Astrocyte (in vitro differentiated cells and primary cell): ENCODE results near the gene TOX3. TPM values are rescaled to one million over a fixed set of nuclear protein-coding genes. Genes with fewer than 3 reads are reported as not detected.

Experiments used
- DNase-seq: peaks from one replicate; pipeline ENCODE4 v3.0.0-alpha.2; 2010; ENCODE audit warnings: low read depth
- FAIRE-seq: peaks from 2 replicates; lab custom pipeline; 2011; peaks lifted over from hg19 to GRCh38; lab: Jason Lieb, UNC
- H2AFZ ChIP-seq: 2 replicates; pipeline ENCODE4 v1.6.0; 2012; ENCODE audit warnings: low read depth, low read length, inconsistent platforms
- H3K27ac ChIP-seq: 2 replicates; pipeline ENCODE4 v1.5.1; 2011; ENCODE audit warnings: low read depth, low read length, inconsistent platforms
- H3K27me3 ChIP-seq: 2 replicates; pipeline ENCODE4 v1.6.0; 2011; ENCODE audit warnings: low read length, inconsistent platforms; ENCODE audit not compliant: insufficient read depth
- H3K36me3 ChIP-seq: 2 replicates; pipeline ENCODE4 v1.5.1; 2011; ENCODE audit warnings: low read length, inconsistent platforms; ENCODE audit not compliant: insufficient read depth
- H3K4me1 ChIP-seq: 2 replicates; pipeline ENCODE4 v1.5.1; 2011; ENCODE audit warnings: low read length, inconsistent platforms; ENCODE audit not compliant: insufficient read depth
- H3K4me2 ChIP-seq: 2 replicates; pipeline ENCODE4 v1.6.0; 2012; ENCODE audit warnings: low read length, inconsistent platforms
- H3K4me3 ChIP-seq: 2 replicates; pipeline ENCODE4 v1.5.1; 2011; ENCODE audit warnings: low read depth, mild to moderate bottlenecking, low read length, inconsistent platforms; ENCODE audit not compliant: insufficient read depth
- H3K79me2 ChIP-seq: 2 replicates; pipeline ENCODE4 v1.6.0; 2012; ENCODE audit warnings: mild to moderate bottlenecking, low read length, inconsistent platforms; ENCODE audit not compliant: insufficient read depth
- H3K9ac ChIP-seq: 2 replicates; pipeline ENCODE4 v1.6.0; 2012; ENCODE audit warnings: mild to moderate bottlenecking, low read length, inconsistent platforms
- H3K9me3 ChIP-seq: 2 replicates; pipeline ENCODE4 v1.5.1; 2012; ENCODE audit warnings: low read depth, mild to moderate bottlenecking, low read length, inconsistent platforms; ENCODE audit not compliant: insufficient read depth
- H4K20me1 ChIP-seq: 2 replicates; pipeline ENCODE4 v1.6.0; 2012; ENCODE audit warnings: low read length, inconsistent platforms; ENCODE audit not compliant: insufficient read depth
- H3K27ac Mint-ChIP-seq: one replicate; pipeline ENCODE4 v1.8.0; 2021; ENCODE audit warnings: mild to moderate bottlenecking, mixed read lengths; ENCODE audit not compliant: unreplicated experiment
- H3K27me3 Mint-ChIP-seq: one replicate; pipeline ENCODE4 v1.8.0; 2021; ENCODE audit warnings: low read depth, mixed read lengths; ENCODE audit not compliant: unreplicated experiment
- H3K36me3 Mint-ChIP-seq: one replicate; pipeline ENCODE4 v1.8.0; 2021; ENCODE audit warnings: low read depth, mixed read lengths; ENCODE audit not compliant: unreplicated experiment
- H3K4me1 Mint-ChIP-seq: one replicate; pipeline ENCODE4 v1.8.0; 2021; ENCODE audit warnings: low read depth, mixed read lengths; ENCODE audit not compliant: unreplicated experiment
- H3K4me3 Mint-ChIP-seq: one replicate; pipeline ENCODE4 v1.8.0; 2021; ENCODE audit warnings: mild to moderate bottlenecking, moderate library complexity, mixed read lengths; ENCODE audit not compliant: unreplicated experiment
- H3K9me3 Mint-ChIP-seq: one replicate; pipeline ENCODE4 v1.8.0; 2021; ENCODE audit warnings: mild to moderate bottlenecking, mixed read lengths; ENCODE audit not compliant: unreplicated experiment
- CTCF ChIP-seq: IDR thresholded peaks from 2 replicates; pipeline ENCODE4 v1.5.1; 2011; ENCODE audit warnings: low read depth, mild to moderate bottlenecking, inconsistent platforms, low read length, moderate library complexity; ENCODE audit not compliant: insufficient read depth
- EZH2 ChIP-seq: IDR thresholded peaks from 2 replicates; pipeline ENCODE4 v1.6.1; 2012; ENCODE audit warnings: mild to moderate bottlenecking, low read length, inconsistent platforms; ENCODE audit not compliant: insufficient read depth
- total RNA-seq: library from RNA; stranded (reverse); gene quantifications from 2 replicates; pipeline ENCODE4 v1.2.1, GENCODE V29; 2021

TOX3 gene
- total RNA-seq, 1 donor from 2014 or later, result 2.3 TPM

GRCh38 chr16:52496051-52496876, 50.7 kb downstream of the TOX3 start:
- peaks cover 5% of the 10 kb centered on the region for H3K4me1 Mint-ChIP-seq
- no peak overlapping the region for H3K4me3 ChIP-seq
- no peaks in the 10 kb centered on the region for H3K9me3 Mint-ChIP-seq
- no peak overlapping the region for H3K4me3 Mint-ChIP-seq
- H3K9ac ChIP-seq, result no peak overlapping the region
- peaks cover 2% of the 10 kb centered on the region for H3K4me1 ChIP-seq
- TF ChIP-seq EZH2, result no peak
- no peak for TF ChIP-seq CTCF
- no peaks in the 10 kb centered on the region for H3K36me3 Mint-ChIP-seq
- H3K27me3 ChIP-seq, result no peaks in the 10 kb centered on the region
- no peaks in the 10 kb centered on the region for H3K27me3 Mint-ChIP-seq
- H2AFZ ChIP-seq, result no peak overlapping the region
- FAIRE-seq, result no peak
- no peaks in the 10 kb centered on the region for H3K9me3 ChIP-seq
- no peaks in the 10 kb centered on the region for H3K79me2 ChIP-seq
- peak overlapping the region; percentile 38 for H3K27ac Mint-ChIP-seq
- no peak for DNase-seq
- H4K20me1 ChIP-seq, result no peaks in the 10 kb centered on the region
- H3K27ac ChIP-seq, result no peak overlapping the region
- H3K4me2 ChIP-seq, result no peak overlapping the region
- no peaks in the 10 kb centered on the region for H3K36me3 ChIP-seq

- Histone ChIP-seq H3K27ac (no peak overlapping the region), H4K20me1 (no peaks in the 10 kb centered on the region), H3K27me3 (no peaks in the 10 kb centered on the region), H3K36me3 (no peaks in the 10 kb centered on the region), H3K4me2 (no peak overlapping the region), H3K4me3 (no peak overlapping the region), H3K9ac (no peak overlapping the region), H2AFZ (no peak overlapping the region), H3K79me2 (no peaks in the 10 kb centered on the region), H3K9me3 (no peaks in the 10 kb centered on the region), H3K4me1 (peaks cover 2% of the 10 kb centered on the region)
- no peaks in the 10 kb centered on the region for H3K9me3 Mint-ChIP-seq
- H3K4me1 Mint-ChIP-seq, result peaks cover 5% of the 10 kb centered on the region
- FAIRE-seq (no peak), DNase-seq (no peak)
- TF ChIP-seq CTCF (no peak), EZH2 (no peak)
- H3K4me3 Mint-ChIP-seq, result no peak overlapping the region
- H3K27me3 Mint-ChIP-seq, result no peaks in the 10 kb centered on the region
- no peak overlapping the region for H3K27ac Mint-ChIP-seq
- no peaks in the 10 kb centered on the region for H3K36me3 Mint-ChIP-seq
Measured at GRCh38 chr16:52494621-52495020, 52.3 kb downstream of the TOX3 start.

GRCh38 chr16:52494145-52494544, 52.8 kb downstream of the TOX3 start:
- H3K9me3 Mint-ChIP-seq, result no peaks in the 10 kb centered on the region
- no peaks in the 10 kb centered on the region for H3K36me3 Mint-ChIP-seq
- TF ChIP-seq CTCF, result no peak
- TF ChIP-seq EZH2, result no peak
- no peak overlapping the region for H3K4me2 ChIP-seq
- no peak overlapping the region for H3K4me3 ChIP-seq
- no peaks in the 10 kb centered on the region for H3K27me3 Mint-ChIP-seq
- no peak overlapping the region for H2AFZ ChIP-seq
- no peak overlapping the region for H3K9ac ChIP-seq
- H3K79me2 ChIP-seq, result no peaks in the 10 kb centered on the region
- no peak overlapping the region for H3K27ac Mint-ChIP-seq
- no peaks in the 10 kb centered on the region for H3K27me3 ChIP-seq
- FAIRE-seq (no peak), DNase-seq (no peak)
- peaks cover 2% of the 10 kb centered on the region for H3K4me1 ChIP-seq
- no peak overlapping the region for H3K4me3 Mint-ChIP-seq
- peaks cover 5% of the 10 kb centered on the region for H3K4me1 Mint-ChIP-seq
- H3K9me3 ChIP-seq, result no peaks in the 10 kb centered on the region
- no peaks in the 10 kb centered on the region for H4K20me1 ChIP-seq
- no peaks in the 10 kb centered on the region for H3K36me3 ChIP-seq
- no peak overlapping the region for H3K27ac ChIP-seq
